DMS 273 treated with DMSO at 0.1 percent for 48 hours (cell line): Measurements from ENCODE around the gene RTN4RL2.
"Not testable (repeated sequence)": the region's sequence is repeated elsewhere in the genome, so short reads cannot be mapped to it uniquely, and the experiment has no call there.

Experiments
- DNase-seq: peaks from one replicate; lab custom pipeline; 2025; lab: John Stamatoyannopoulos, UW

RTN4RL2 gene

GRCh38 chr11:57432714-57433163 is 27.6 kb upstream of the RTN4RL2 start:
- no peak for DNase-seq

DNA sequence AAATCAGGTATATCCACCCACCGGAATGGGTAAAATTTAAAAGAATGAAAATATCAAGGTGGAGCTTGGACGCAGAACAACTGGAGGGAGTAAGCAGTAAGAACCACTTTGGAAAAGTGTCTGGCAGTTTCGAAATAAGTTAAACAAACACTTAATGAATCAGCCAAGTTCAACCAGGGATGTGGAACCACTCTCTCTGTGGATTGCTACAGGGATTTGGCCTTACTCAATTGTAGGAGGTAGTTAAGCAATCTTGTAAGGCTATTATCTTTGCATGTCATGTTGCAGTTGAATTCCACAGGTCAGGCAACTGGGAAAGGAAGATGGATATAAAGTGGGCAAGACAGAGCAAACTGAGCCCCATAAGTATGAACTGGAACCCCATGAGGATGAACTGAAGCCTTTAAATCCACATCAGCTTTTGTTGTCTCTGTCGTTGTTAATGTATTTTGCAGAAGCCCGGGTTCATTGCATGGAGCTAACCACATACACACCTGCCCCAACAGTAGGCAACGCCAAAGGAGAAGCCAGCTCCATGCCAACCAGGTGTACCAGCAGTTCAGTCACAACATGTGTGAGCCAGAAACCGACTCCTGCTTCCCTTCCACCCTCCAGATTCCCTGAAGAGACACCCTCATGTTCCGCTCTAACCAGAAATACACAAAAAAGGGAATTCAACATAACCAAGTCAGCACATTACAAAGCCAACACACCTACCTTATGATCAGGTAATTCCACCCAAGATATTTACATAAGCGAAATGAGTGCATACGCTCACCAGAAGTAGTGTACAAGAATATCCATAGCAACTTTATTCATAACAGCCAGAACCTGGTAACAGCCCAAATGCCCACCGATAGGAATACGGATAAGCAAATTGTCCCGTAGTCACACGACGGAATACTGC is 25.4 kb upstream of the RTN4RL2 start:
- no peak for DNase-seq

GRCh38 chr11:57436031-57436430 is 24.3 kb upstream of the RTN4RL2 start:
- no peak for DNase-seq

DNA sequence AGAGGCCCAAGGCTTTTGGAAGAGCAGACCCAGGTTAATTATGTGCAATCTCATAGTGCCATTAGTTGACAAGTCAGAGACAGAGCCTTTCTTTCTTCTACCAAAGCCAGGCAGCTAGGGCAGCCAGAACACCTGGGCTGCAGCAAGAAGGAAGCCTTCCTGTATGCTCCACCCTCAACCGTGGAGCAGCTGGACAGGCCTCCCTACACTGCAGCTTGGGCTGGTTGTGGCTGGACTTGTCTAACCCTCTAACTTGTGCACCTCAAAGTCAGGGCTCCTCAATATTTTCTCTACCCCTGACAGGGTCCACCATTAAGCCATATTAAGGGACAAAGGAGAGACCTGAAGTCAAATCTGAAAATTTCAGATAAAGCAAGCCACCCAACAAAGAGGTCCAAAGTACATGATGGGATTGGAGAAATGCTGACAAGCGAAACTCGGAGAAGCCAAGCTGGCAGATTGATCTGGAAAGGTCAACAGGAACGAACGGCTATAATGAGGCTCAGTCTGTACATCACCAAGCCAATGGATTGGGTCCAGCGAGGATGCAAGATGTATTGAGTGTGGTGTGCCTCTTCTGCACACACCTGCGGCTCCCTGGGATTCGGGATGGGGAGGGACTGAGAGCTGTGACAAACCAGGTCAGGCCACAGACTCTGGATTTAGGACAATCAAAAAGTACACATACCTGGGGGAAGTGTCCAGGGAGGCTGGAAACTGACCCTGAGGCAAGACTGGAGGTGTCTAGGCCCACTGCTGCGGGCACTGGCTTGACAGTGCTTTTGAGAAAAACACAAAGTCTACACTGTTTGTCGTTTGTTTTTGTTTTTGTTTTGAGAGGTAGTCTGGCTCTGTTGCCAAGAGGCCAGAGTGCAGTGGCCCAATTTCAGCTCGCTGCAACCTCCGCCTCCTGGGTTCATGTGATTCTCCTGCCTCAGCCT is 21.7 kb upstream of the RTN4RL2 start:
- no peak for DNase-seq

GRCh38 chr11:57439786-57440185 is 20.5 kb upstream of the RTN4RL2 start:
- DNase-seq = no peak

GRCh38 chr11:57440744-57441414 is 19.4 kb upstream of the RTN4RL2 start:
- no peak for DNase-seq

GRCh38 chr11:57444362-57445121 is 15.8 kb upstream of the RTN4RL2 start:
- DNase-seq = no peak

DNA sequence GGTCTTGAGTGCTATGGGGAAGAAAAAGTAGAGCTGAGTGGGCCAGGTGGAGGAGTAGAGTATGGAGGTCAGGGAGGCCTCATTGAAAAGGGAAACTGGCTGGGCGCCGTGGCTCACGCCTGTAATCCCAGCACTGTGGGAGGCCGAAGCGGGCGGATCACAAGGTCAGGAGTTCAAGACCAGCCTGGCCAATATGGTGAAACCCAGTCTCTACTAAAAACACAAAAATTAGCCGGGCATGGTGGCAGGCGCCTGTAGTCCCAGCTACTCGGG is 15.3 kb upstream of the RTN4RL2 start:
- not testable (repeated sequence) for DNase-seq

- DNase-seq = no peak
Measured at GRCh38 chr11:57446055-57446454, 14.3 kb upstream of the RTN4RL2 start.

- DNase-seq = no peak
Measured at GRCh38 chr11:57453543-57454177, 6.7 kb upstream of the RTN4RL2 start.

DNA sequence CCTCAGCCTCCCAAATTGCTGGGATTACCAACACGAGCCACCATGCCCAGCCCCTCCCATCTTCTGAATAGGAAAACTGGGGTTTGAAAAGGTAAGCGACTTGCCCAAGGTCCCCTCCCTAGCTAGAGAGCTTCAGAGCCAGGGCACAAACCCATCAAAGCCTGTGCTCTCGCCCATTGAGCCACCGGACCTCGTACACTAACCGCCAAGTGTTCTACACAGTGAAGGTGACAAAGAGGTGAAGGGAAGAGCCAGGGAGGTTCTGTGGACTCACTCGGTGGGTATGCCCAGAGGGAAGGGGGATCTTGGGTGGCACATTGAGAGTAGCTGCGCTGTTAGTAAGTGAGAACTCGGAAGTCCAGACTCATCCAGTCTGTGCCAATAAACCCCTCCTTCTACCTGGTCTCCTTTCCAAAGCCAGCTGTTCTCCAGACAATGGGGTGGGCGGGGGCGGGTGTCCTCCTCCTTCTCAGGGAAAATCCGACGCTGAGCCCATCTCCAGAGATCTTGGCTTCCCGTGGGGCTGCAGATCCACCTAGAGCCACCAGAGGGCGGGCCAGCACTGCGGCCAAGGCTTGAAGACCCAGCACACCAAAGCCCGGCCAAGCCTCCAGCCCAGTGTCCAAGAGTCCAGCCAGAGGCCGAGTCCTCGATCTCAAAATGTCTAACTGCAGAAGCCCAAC is 3.2 kb upstream of the RTN4RL2 start:
- peak; percentile 13 for DNase-seq

GRCh38 chr11:57457643-57458023 is 2.7 kb upstream of the RTN4RL2 start:
- no peak for DNase-seq

- no peak for DNase-seq
Measured at GRCh38 chr11:57458060-57458409, 2.3 kb upstream of the RTN4RL2 start.

DNA sequence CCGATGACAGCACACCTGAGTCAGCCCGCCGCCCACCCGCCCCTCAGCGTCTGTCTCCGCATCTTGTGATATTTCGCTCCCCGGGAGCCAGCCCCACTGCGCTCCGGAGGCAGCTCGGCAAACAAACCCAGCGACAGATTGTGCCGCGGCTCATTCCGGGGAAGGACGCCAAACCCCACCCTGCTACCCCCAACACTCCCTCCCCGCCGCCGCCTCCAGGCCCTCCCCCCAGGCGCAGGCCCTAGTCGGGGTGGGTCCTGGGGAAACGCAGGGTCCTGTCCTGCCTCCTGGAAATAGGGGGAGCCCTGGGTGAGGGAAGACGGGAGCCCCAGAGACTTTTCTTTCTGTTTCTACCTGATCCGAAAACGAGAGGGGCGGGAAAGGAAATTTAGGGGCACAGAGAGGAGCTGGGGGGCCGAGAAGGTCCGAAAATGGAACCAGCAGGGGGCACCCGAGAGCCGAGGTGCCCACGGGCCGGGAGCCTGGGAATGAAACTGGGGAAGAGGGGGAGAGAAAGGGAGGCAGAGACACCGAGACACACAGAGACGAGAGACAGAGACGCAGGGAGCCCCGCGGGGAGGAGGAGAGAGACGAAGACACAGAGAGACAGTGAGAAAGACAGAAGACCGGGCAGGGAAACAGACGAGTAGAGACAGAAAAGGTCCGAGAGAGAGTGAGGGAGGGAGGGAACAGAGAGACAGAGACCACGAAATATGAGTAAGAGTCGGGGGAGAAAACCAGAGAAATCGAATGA is 1.7 kb upstream of the RTN4RL2 start:
- DNase-seq = peak; percentile 54

DNA sequence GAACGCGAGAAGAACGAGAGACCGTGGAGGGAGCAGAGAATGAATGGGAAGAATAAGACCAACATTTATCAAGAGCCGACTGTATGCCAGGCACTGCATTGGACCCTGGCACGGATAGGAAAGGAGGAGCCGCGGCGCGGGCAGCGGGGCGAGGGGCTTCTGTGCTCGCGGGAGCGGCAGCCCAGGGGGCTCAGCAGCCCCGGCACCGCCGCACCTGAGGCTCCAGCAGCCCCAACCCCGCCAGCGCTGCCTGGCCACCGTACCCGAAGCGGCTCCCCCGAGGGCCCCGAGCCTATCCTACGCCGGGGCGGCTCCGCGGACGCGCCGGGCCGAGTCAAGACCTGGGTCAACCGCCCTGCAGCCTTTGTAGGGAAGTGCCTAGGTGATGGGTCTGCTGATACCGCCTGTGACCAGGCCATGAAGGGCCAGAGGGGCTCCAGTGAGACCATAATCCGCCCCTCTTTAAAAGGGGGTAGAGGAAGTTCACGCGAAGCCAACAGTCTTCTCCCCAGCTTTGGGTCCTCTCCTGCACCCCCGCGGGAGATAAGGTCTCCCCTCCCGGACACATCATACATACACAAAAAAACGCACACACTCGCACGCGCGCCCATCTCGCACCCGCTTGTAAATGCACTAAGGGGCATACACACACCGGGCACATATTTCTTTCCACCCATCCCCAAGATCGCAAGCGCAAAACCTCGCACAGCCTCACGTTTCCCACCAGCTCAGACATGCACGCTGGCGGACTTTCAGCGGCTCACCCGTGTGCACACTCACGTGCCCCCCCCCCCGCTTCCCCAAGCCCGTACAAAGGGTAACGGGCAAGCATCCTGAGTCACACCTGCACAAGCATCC is 935 bp upstream of the RTN4RL2 start:
- no peak for DNase-seq

- DNase-seq = no peak
Measured at GRCh38 chr11:57460758-57461749, 726 bp downstream of the RTN4RL2 start.

- DNase-seq = no peak
Measured at GRCh38 chr11:57461841-57462489, 1.6 kb downstream of the RTN4RL2 start.
